Peyer's patch (tissue), 4 donors: ENCODE measurements around the gene STEAP1B. TPM values are rescaled to one million over a fixed set of nuclear protein-coding genes. Genes with fewer than 3 reads are reported as not detected.

ENCODE experiments used
- DNase-seq, 3 donors: peaks; one replicate each; pipeline ENCODE4 v3.0.0-alpha.2; 2017 to 2019
- H3K27ac ChIP-seq, 4 donors: fragments of 200-600 bp; sonication (generic); one replicate each; pipeline ENCODE4 v1.5.1; 2016 to 2019
- H3K27me3 ChIP-seq, 2 donors: fragments of 200-600 bp; sonication (generic); one replicate each; pipeline ENCODE4 v1.5.1; 2019
- H3K36me3 ChIP-seq, 3 donors: fragments of 200-600 bp; sonication (generic); one replicate each; pipeline ENCODE4 v1.5.1; 2016 to 2019
- H3K4me1 ChIP-seq, 4 donors: fragments of 200-600 bp; sonication (generic); one replicate each; pipeline ENCODE4 v1.5.1; 2016 to 2019
- H3K4me3 ChIP-seq, 4 donors: fragments of 200-600 bp; sonication (generic); 1 replicate in 3 of 4; 2 replicates in 1 of 4; pipeline ENCODE4 v1.5.1; 2016 to 2019; ENCODE audit warnings: mild to moderate bottlenecking in 1 of 4
- H3K9me3 ChIP-seq, 4 donors: fragments of 200-600 bp; sonication (generic); one replicate each; pipeline ENCODE4 v1.5.1; 2016 to 2019; ENCODE audit warnings: mild to moderate bottlenecking in 1 of 4
- POLR2A ChIP-seq, 2 donors: fragments of 450-650 bp; IDR thresholded peaks; one replicate each; pipeline ENCODE4 v1.5.1; 2017; ENCODE audit warnings: antibody characterized with exemption in 2 of 2, mild to moderate bottlenecking in 2 of 2, moderate library complexity in 2 of 2
- total RNA-seq, 4 donors: library from RNA; depleted of rRNA; stranded (reverse); fragments of >200 nt; gene quantifications; one replicate each; pipeline ENCODE4 v1.1.0, GENCODE V29; 2016
- TF ChIP-seq, protein P1 (sequence below), 6 experiments: fragments of 450-650 bp in 4 of 6; fragments of 200-600 bp in 2 of 6; sonication (generic) in 1 of 6; IDR thresholded peaks; one replicate each; pipeline ENCODE4 v1.5.1; 2017 to 2019; ENCODE audit warnings: antibody characterized with exemption in 6 of 6, mild to moderate bottlenecking in 3 of 6, moderate library complexity in 1 of 6

STEAP1B gene
- total RNA-seq, 4 donors from 2014 or later: not detected

DNA sequence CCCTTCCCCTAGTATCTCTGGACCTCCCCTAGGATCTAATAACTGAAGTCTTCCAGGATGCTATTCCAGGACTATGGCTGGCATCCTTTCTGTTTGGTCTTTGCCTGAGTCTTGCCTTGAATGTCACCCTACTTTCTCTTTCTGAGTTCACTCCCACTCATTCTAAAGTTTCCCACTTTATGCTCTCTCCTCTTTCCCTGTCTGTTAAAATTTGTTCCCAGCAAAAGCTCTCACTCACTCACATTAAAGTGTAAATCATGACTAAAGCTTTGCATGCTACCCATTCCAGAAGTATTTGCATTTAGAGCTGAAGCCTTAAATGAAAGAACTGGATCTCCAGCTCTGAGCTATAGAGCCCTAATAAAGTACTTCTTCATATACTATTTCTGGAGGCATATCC lies 100.9 kb downstream of the STEAP1B start:
- Histone ChIP-seq H3K36me3 (no peaks in the 10 kb centered on the region), H3K27me3 (no peaks in the 10 kb centered on the region), H3K4me3 (no peak overlapping the region), H3K27ac (no peak overlapping the region), H3K4me1 (no peaks in the 10 kb centered on the region), H3K9me3 (no peaks in the 10 kb centered on the region)
- TF ChIP-seq, protein P1, sequence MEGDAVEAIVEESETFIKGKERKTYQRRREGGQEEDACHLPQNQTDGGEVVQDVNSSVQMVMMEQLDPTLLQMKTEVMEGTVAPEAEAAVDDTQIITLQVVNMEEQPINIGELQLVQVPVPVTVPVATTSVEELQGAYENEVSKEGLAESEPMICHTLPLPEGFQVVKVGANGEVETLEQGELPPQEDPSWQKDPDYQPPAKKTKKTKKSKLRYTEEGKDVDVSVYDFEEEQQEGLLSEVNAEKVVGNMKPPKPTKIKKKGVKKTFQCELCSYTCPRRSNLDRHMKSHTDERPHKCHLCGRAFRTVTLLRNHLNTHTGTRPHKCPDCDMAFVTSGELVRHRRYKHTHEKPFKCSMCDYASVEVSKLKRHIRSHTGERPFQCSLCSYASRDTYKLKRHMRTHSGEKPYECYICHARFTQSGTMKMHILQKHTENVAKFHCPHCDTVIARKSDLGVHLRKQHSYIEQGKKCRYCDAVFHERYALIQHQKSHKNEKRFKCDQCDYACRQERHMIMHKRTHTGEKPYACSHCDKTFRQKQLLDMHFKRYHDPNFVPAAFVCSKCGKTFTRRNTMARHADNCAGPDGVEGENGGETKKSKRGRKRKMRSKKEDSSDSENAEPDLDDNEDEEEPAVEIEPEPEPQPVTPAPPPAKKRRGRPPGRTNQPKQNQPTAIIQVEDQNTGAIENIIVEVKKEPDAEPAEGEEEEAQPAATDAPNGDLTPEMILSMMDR (IDR thresholded peaks at IDR 0.05): no peak
- no peak for TF ChIP-seq POLR2A (IDR thresholded peaks at IDR 0.05)
- no peak for DNase-seq

DNA sequence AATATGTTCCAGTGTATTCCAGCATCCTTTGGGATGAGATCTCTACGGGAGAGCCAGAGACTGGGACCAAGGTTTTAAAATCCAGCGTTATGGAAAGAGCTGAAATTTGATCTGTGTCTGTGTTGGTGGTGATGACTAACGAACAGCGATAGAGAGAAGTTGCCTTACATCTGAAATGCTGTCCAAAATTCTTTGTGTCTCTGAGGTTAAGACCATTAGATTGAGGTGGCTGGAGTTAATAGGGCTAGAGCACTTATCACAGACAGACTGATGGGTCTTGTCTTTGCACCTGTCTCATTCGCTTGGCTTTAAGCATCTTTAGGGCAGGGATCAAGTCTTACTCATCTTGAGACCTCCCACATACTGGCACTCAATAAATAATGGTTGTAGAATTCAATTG lies 102.0 kb downstream of the STEAP1B start:
- TF ChIP-seq, protein P1 (IDR thresholded peaks at IDR 0.05): no peak
- TF ChIP-seq POLR2A (IDR thresholded peaks at IDR 0.05): no peak
- Histone ChIP-seq H3K9me3 (no peaks in the 10 kb centered on the region), H3K27me3 (no peaks in the 10 kb centered on the region), H3K4me3 (no peak overlapping the region), H3K4me1 (no peaks in the 10 kb centered on the region), H3K36me3 (no peaks in the 10 kb centered on the region), H3K27ac (no peak overlapping the region)
- DNase-seq: no peak

DNA sequence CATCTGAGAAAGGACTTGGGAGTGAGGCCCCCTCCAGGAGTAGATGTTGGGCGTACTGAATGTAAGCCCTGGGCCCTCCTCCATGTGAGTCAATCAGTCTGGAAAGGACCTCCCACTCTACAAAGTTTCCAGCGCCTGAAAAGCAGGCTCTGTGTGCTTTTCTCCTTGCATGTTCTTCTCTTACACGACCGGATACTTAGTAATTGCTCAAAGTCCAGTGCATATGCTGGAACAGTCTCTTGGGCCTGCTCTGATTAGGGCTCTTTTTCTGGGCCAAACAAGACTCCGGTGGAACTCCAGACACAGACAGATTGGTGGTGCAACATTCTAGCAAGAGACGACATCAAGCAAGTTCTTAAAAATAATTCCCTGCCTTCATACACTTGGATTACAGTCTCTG lies 104.8 kb downstream of the STEAP1B start:
- Histone ChIP-seq H3K27me3 (no peaks in the 10 kb centered on the region), H3K9me3 (no peaks in the 10 kb centered on the region), H3K4me3 (no peak overlapping the region), H3K36me3 (no peaks in the 10 kb centered on the region), H3K4me1 (no peaks in the 10 kb centered on the region), H3K27ac (no peak overlapping the region)
- TF ChIP-seq, protein P1 (IDR thresholded peaks at IDR 0.05): no peak
- TF ChIP-seq POLR2A (IDR thresholded peaks at IDR 0.05): no peak
- DNase-seq: no peak

DNA sequence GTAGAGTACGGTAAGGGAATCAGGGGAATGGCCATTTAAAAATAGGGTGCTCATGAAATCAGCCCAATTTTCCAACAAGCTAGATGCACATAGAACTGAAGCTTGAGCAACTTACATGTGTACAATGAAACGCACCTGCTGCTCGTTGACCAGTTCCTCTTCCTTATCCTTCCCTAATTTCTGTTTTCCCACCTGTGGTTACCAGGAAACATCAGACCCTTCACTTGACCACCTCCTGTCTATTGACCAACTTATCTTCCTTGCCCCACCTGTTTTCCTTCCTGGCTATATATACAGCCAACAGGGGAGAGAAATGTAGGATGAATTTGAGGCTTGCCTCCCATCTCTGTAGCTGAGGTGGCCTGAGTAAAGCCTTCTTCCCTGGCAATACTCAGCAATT lies 105.2 kb downstream of the STEAP1B start:
- Histone ChIP-seq H3K36me3 (no peaks in the 10 kb centered on the region), H3K27ac (no peak overlapping the region), H3K4me1 (no peaks in the 10 kb centered on the region), H3K27me3 (no peaks in the 10 kb centered on the region), H3K9me3 (no peaks in the 10 kb centered on the region), H3K4me3 (no peak overlapping the region)
- TF ChIP-seq POLR2A (IDR thresholded peaks at IDR 0.05): no peak
- TF ChIP-seq, protein P1 (IDR thresholded peaks at IDR 0.05): no peak
- DNase-seq: no peak

DNA sequence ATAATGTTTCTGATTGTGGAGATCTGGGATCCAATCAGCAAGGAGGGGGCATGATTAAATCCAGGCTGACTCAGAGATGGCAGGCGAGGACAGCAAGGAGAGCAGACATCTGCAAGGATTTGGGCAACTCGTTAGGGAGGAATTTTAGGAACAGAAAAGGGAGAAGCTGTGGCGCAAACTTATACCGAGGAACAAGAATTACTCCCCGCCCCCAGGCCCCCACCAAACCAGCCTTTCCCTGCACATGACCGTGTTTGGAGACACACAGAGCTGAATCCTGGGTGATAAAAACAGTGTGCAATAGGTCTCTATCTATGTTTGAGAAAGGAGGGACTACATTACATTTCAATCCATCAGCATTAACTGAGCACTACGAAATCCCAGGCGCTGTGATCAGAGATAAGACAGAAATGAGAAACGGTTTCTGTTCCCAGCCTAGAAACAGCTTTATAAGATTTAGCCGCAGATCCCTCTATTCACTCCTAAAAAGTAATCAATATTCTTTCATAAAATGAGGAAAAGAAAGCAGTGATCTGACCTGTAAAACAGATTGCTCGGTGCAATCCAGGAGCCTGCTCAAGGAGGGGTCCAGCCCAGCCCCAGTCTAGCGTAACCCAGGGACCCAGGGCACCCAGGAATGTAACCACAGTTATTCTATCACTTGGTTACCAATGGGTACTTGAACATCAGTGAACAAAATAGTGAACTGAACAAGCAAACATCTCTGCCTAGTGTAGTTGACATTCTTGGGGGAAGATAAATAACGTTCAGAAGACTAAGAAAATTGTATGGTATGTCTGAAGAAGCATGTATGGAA lies 105.9 kb downstream of the STEAP1B start:
- Histone ChIP-seq H3K4me1 (no peaks in the 10 kb centered on the region), H3K27me3 (no peaks in the 10 kb centered on the region), H3K36me3 (no peaks in the 10 kb centered on the region), H3K9me3 (no peaks in the 10 kb centered on the region), H3K4me3 (no peak overlapping the region), H3K27ac (no peak overlapping the region)
- TF ChIP-seq POLR2A (IDR thresholded peaks at IDR 0.05): no peak
- TF ChIP-seq, protein P1 (IDR thresholded peaks at IDR 0.05): no peak
- DNase-seq: no peak
